GM21367 (cell line): ENCODE results near the gene TSEN15.
"Not testable (repeated sequence)": the region's sequence is repeated elsewhere in the genome, so short reads cannot be mapped to it uniquely, and the experiment has no call there.

Source experiments
- ATAC-seq: cut with Tn5 transposase; IDR thresholded peaks from one replicate; pipeline ENCODE4 v1.9.1; 2021; ENCODE audit not compliant: unreplicated experiment

Gene TSEN15

GRCh38 chr1:184096005-184096404 lies 44.5 kb downstream of the TSEN15 start:
- no peak for ATAC-seq

GRCh38 chr1:184096580-184096979 lies 45.0 kb downstream of the TSEN15 start:
- ATAC-seq, result not testable (repeated sequence)

DNA sequence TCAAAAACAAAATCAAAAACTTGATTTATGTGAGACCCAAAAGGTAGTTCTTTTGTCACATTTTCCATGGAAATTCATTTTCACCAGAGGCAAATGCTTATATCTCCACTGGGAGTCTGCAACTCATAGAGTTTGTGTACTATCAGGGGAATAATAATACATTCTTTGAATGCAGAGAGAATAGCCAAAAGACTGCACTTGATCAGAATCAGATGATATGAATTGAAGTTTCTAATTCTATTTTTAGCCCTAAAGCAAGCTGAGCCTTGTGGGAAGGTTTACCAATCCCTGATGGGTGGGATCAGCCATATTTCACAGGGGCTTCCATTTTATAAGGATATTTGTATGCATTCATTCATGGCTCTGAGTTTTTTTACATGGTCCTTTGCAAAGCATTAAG lies 49.6 kb downstream of the TSEN15 start:
- ATAC-seq, result no peak

GRCh38 chr1:184101571-184101970 lies 50.0 kb downstream of the TSEN15 start:
- ATAC-seq, result no peak

DNA sequence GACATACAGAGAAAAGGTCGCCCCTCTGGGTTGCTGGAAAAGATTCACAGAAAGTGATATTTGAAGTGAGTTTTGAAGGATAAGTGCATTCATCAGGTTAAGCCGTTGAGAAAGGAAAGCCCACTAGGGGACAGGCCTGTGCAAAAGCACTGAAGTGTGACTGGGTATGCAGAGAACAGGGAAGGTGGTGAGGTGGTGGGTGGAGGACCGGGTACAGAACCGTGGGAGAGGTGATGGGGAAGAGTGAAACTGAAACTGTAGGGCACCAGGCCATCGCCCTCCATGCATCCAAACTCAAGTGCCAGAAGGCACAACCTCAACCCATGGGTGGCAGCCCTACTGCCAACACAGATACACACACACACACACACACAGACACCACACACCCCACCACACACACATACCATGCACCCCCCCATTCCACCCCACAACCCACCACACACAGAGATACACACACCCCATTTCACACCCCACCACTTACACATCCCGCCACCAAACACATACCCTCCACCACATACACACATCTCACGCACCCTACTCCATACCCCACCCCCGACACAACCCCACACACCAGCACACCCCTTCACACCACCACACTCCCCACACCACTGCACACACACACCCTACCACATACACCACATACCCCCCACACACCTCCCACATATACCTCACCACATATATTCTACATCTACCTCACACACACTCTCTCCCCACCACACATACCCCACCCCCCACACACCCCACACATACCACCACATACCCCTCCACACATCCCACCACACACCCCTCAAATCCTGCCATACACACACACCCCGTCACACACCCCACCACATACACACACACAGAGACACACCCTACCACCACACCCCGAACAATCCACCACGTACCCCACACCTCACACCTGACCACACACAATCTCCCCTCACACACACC lies 59.0 kb downstream of the TSEN15 start:
- ATAC-seq, result no peak

GRCh38 chr1:184112176-184112948 lies 60.8 kb downstream of the TSEN15 start:
- ATAC-seq, result no peak

GRCh38 chr1:184113251-184113650 lies 61.7 kb downstream of the TSEN15 start:
- no peak for ATAC-seq

GRCh38 chr1:184114818-184115398 lies 63.4 kb downstream of the TSEN15 start:
- no peak for ATAC-seq

GRCh38 chr1:184116287-184116686 lies 64.8 kb downstream of the TSEN15 start:
- no peak for ATAC-seq

GRCh38 chr1:184118046-184118445 lies 66.5 kb downstream of the TSEN15 start:
- ATAC-seq, result no peak
